Hematopoietic multipotent progenitor cell treated with erythropoietin and hydrocortisone succinate and interleukin-3 and kit ligand, for 17 days (in vitro differentiated cells): ENCODE measurements around the gene ANAPC13.

Experiments used
- DNase-seq: peaks from one replicate; pipeline ENCODE4 v3.0.0-alpha.2; 2015; ENCODE audit warnings: low spot score

ANAPC13 gene

DNA sequence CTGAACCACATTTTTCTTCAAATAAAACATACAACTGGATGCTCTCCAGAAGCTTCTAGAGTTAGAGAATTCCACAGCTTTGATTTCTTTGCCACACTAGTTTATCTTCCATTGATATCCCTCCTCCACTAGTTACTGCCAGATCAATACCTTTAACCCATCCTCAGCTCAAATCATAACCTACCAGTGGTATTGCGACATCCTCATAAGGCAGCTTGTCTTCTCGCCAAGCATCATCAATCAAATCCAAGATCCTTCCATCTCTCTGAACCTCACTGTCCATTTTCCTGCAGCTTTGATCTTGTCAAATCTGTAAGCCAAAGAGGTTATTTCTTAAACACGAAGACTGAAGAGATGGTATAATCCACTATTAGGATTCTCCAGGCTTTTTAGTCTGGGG lies 3.2 kb downstream of the ANAPC13 start:
- DNase-seq, result no peak

DNA sequence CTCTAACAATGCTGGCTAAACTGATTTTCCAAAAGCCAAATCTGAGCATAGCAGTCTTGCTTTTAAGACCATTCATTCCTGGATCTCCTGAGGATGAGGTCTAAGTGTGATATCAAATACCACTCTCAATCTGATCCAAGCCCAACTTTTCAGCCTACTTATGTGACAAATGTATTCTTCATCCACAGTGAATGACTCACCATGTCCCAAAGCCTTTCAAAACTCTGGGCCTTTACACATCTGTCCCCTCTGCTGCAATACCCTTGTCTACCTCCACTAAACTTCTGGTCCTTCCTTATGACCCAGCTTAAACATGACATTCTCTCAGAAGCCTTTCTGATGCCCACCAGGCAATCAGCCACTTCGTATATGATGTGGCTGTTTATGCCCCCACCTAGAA lies 4.6 kb downstream of the ANAPC13 start:
- no peak for DNase-seq

DNA sequence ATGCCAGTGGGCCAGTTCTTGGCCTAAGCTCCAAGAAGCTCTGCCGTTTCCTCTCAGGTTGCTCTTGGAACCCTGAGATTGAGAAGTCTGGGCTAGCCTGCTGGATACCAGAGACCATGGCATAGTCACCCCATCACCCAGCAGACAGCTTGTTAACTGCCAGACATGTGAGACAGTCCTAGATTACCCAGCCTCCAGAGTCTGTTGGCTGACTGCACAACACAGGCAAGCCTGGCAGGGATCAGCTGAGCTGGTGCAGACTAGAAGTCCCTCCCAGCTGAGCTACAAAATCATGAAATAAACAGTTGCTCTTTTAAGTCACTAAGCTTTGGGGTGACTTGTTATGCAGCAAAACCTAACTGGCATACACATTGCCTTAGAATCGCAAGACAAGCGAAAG lies 5.2 kb downstream of the ANAPC13 start:
- DNase-seq, result no peak

DNA sequence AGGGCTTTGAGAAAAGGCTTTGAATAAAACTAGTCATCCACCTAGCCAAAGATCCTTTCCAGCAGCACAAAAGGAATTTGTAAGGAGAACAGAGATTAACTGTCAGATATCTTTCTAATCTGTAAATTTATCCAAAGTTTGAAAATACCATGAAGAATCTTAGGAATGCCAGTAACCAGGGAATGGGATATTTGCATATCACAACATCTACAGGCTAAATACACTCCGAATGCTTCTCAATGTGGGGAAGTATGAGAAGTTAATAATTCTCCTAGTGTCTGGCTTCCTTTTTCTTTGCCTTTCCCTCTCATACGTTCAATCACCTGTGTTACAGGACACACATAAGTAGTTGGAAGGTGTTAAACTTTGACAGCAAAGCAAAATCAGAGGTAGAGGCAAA lies 7.8 kb downstream of the ANAPC13 start:
- no peak for DNase-seq

DNA sequence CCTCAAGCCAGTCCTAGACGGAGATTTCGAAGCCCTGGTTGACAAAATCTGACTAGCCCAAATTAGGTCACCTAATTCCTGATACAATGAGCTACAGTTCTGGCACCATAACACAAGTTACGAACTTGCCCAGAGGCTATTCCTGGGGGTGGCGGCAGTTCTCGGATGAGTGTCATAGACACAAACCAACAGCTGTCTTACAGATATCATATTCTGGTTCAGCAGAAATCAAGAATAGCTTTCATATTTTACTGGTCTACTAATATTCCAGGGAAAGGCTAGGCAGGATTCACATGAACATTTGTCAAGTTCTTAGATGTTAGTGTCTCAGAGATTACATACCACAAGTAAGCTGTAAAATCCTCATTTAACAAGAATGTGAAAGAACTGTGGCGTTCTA lies 8.8 kb downstream of the ANAPC13 start:
- no peak for DNase-seq

DNA sequence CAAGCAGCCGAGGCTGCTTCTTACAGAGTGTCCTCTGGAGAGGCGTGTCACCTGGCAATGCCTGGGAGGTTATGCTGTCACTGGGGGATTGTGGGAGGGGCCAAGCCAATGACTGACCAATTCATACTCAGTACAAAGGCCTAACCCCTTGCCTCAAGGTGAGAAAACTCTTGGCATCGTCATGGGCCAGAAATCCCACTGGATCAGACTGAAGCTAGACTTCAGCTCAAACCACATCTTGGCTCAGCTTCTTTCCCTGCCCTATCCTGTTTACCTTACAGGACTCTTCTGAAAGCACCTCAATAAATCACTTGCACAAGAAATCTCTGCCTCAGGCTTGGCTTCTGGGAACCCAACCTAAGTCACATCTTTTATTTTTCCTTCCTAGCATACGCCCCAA lies 9.5 kb downstream of the ANAPC13 start:
- no peak for DNase-seq

DNA sequence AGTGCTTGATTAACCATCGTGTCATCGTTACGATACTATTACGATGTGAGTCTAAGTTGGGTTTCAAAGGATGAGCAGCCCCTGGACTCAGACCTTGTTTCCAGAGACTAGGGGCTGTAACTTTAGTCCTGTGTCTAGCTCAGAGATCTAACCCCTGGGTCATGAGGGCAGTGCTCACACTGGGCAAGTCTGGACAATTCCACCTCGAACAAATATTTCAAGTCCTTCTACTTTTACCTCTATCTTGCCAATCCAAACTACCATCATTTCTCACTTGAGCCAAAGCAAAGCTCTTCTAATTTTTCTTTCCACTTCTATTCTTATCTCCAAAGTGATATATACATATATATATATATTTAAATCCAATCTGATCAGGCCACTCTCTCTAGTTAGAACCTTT lies 10.8 kb downstream of the ANAPC13 start:
- DNase-seq, result no peak

DNA sequence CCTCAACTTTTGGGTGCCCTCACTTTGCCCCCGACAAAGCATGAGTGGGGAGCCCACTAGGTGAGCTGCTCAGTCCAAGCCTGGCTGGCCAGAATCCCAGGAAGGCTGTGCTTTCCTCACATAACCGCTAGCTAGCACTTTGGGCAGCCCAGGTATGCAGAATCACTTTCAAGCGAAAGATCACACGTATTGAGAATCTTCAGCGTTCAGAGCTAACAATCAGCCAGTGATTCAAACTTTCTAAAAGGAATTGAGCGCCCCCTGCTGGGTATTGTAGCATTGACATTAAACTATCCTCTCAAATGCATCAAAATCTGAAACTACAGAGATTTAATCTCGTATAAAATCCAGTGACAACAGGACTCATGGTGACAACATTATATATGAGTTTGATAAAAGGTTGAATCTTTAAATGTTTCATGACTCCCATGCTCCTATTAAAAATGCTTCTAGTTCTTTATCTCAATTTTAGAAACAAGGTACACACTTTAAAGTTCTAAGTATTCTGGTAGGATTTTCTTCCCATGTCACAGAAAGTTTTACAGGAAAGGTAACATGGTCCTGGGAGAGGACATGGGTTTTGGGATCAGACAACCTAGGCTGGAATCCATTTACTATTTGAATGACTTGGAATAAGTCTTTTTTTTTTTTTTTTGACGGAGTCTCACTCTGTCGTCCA lies 11.8 kb downstream of the ANAPC13 start:
- peak; percentile 82 for DNase-seq

DNA sequence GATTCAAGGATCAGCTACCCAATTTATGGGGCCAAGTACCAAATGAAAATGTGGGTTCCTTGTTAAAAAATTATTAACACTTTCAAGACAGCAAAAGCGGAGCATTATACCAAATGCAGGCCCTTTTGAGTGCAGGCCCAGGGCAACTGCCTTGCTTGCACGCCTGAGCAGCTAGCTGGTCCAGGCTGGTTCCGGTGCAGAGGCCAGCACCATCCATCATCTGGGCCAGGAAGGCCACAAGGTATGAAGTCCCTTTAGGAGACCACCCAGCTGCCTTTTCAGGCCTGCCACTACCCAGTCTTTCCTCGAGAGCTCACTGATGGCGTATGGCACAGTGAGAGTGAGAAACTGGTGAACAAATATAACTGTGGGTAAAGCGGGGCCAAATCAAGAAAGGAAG lies 13.0 kb downstream of the ANAPC13 start:
- no peak for DNase-seq

DNA sequence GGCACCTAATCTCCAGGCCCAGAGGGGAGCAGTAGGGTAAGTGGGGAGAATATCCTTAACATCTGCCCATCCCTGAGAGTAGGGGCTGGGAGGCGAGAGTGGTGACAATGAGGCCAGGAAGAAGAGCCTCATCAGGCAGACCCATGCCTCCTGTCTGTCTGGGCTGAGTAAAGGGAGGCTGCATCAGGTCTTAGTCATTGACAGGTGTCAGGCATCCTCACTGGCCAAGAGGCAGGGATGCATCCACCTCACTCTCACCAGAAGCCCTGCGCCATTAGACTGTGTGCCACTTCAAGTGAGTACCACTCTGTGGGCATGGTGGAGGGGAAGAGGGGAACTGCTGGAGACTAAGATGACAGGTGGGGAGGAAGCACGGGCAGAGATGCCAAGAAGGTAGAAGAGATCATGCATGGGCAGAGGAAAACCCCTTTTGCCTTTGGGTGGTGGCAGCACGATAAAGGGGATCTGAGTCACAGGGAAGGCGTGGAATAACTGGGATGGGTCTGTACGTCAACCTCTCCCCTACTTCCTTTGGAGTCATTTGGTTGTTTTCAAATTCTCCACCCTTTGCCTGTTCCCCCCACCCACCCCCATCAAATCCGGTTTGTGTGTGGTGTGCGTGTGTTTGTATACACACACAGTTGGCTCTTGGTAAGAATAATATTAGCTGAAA lies 14.1 kb downstream of the ANAPC13 start:
- DNase-seq, result no peak

DNA sequence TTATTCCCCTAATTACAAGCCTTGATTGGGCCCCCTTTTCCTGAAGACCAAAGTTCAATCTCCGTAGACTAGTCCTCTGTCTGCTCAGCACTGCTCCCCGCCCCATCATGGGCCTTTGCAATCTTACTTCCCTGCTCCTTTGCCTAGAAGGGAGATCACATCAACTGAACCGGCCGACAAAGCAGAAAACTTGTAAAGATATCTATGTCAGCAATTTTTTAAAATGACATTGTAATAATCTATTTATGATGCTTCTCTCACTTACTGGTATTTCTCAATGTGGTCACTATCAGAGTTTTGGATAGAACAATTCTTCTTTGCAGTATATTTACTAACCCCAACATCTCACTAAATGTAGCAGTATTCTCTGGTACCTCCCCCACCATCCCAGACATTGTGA lies 17.3 kb downstream of the ANAPC13 start:
- no peak for DNase-seq

DNA sequence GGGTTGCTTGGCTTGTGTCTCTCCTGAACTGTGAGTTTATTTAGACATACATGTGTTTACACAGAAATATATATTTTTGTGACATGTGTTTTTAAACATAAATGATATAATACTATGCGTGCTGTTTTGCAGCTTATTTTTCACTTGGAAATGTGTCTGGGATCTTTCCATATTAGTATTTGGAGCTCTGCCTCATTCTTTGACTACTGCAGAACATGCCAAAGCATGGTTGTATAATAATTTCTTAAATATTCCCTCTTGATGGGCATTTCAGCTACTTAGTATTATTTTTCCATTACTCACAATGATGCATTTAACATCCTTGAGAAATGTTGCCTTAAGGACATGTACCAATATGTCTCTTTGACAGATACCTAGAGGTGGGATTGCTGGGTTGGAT lies 19.5 kb downstream of the ANAPC13 start:
- no peak for DNase-seq

DNA sequence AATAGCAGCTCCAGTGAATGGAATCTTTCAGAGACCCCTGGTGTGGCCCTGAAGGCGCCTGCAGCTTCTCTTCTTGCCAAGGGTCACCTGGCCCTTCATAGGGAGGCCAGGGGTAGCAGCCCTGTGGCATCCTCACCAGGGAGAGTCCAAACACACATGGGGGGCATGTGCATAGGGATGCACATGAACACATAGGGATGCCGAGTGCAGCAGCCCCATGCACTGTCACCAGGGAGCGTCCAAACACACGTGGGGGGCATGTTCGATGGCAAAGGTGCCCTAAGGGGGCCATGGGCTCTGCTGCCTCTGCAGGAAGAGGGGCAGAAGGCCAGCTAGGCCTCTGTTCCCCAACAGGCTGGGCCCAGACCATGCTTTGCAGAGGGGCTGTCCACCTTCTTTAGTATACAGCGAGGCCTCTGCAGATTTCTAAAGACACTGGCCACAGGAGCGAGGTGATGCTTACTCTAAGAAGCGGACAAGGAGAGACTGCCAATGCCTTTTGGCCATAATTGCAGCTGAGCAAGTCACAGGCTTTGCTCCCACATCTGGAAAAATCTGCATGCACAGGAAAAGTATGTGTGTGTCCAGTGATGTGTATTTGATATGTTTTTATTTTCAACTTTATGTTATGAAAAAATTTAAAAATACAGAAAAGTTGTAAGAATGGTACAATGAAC lies 21.0 kb downstream of the ANAPC13 start:
- no peak for DNase-seq

DNA sequence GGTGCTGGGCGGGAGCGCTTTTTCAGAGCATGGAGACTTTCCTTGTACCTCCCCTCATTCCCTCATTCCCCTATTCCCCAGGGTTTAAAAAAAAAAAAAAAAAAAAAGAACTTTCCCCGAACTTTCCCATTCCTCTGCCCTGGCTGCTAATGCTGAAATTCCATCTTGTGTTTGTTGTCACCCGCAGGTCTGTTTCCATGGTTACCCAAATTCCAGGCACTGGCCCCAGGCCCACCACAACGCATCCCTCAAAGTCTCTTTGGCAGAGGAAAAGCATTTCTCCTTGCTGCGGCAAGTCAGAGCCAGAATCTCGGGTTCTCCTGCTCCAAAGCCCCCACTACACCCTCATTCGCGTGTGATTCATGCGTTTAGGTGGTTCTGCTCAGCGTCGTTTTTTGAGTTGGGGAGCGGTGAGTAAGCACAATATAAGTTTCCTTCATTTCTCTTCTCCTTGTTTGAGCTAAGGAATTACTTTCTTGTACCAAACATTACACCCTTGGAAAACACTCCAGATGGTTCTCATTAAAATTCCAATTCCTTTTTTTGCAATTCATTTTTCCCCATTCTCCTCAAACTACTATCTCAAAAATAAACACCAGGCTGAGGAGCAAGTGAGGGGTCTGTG lies 21.6 kb downstream of the ANAPC13 start:
- no peak for DNase-seq

DNA sequence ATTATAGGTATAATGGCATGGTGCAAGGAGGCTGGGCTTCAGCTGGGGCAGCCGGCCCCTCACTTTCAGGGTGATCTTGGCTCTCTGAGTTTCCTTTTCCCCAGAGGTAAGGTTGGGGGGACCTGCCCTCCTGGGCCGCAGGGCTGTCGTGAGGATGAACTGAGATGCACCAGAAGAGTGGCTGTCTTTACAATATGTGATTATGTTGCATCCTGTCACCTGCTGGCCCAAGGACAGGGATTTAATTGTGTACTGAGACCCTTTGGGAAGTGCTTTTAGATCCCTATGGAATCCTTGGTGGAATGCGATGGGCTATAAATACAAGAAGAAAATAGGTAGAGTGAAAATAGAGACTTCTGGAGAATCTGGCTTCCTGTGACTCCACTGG lies 22.1 kb downstream of the ANAPC13 start:
- no peak for DNase-seq

DNA sequence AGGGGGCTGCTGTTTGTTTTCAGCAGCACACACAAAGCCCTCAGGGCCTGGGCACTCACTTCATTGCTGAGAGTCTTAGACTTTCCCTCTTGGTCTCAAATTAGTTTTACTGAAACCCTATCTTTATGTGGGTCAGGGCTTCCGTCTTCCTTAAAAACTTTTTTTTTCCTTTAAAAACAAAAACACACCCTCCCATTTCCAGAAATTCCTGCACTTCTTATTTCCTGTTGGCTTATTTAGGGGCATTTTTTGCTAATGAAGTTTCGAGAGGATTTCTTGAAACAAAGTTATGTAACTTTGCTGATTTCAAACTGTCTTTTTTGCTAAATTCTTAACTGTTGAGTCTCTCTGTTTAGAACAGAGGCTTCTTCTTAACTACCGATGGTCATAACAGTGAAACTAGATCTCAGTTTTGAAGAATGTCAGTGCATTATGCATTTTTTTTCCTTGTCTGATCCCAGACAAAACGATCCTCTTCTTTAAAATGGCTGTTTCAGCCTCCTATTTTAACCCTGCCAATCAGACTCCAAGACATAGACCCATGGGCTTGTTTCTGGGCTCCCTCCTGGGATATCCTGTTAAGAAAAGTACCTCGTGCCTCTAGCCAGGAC lies 23.3 kb downstream of the ANAPC13 start:
- no peak for DNase-seq

DNA sequence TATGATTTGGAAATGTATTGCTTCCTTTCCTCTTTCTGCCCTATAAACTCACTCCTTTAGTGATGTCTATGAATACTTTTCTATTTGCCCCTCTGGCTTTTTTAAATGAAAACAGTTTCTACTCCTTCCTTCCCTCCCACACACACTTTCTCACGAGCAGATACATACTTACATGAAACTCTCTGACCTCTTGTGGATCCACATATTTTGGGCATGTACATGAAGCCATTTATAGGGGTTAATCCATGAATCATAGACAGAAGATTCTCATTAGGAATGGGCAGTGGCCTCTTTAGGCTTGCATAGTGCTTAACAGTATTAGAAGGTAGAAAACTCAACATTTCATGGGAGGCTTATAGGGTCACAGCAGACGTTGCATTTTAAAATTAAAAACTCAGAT lies 24.8 kb downstream of the ANAPC13 start:
- DNase-seq, result no peak

DNA sequence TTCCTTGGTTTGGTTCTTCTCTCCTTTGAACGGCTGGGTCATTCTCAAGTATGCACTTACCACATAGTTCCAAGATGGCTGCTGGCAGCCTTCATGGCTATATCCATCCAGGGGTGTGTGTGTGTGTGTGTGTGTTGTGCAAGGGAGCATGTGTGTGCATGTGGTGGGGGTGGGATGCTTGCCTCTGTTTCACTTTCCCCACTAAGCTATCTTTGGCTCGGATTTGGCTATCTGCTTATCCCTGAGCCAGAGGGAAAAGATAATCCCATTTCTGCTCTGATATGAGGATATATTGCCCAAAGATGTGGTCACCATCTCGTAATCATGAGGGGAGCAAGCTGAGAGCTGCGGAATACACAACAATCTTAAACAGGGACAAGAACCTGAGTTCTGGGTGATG lies 26.2 kb downstream of the ANAPC13 start:
- DNase-seq, result no peak

DNA sequence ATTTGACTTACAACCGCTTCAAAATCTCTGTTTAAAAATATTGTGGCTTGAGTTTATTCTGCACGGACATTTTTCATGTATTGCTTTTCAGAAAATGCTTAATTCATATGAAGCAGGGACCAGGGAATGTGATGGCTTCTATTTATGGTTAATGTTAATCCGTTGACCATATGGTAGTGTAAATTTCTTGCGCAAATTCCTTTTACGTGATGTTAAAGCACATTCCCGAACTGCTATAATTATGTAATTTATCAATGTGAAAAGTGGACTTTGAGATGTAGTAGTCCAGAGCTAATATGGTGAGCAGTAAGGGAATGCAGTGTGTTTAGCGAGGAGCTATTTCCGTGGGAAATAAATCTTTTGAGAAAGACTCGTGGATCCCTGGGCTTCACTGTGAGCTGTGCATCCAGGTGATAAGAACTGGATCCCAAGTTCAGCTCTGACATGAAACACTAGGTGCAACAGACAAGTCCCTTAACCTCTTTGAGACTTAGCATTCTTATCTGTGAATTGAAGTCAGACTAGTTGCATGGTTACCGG lies 27.3 kb downstream of the ANAPC13 start:
- no peak for DNase-seq

DNA sequence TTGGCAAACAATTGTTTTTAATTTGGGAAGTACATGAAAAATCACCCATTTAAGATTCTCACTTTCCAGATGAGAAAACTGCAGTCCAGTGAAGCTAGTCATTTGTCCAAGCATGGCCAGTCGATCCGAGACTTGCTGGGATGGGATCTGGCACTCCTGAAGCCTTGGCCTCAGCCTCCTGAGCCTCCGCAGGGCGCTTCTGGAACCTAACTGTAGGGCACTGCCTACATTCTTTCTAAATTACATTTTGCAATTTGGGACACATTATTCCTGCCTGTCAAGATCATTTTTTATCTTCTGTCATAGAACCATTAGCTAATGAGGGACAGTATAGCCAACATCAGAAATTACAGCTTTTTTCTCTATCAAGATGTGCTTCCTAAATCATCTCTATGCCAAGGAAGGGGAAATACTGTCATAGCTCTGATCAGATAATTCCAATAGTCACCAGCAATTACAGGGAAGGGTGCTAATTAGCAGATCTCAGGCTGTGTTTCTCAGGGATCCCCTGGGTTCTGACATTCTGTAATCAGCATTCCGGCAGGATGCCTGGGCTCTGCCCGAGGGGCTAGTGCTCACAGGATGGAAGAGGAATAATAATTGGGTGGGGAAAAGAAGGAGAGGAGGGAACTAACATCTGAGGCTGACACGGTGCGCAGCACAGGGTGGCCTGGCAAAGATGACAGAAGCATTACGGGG lies 28.3 kb downstream of the ANAPC13 start:
- no peak for DNase-seq

DNA sequence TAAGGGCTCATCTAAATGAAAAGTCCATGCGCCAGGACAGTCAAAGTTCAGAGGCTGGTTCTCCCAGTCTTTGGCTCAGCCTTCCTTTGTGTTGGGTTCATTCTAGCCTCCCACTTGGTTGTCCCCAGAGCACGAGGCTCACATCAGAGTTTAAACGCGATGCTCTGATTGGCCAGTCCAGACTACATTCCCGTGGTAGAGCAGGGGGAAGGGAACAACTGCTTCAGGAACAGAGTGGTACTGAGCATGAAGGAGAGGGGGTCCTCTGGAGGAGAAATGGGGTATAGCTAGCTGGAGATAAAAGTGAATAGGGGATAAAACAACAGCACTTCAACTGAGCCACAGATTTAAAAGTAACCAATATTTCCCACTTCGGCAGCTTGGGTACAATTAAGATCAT lies 32.2 kb downstream of the ANAPC13 start:
- no peak for DNase-seq

DNA sequence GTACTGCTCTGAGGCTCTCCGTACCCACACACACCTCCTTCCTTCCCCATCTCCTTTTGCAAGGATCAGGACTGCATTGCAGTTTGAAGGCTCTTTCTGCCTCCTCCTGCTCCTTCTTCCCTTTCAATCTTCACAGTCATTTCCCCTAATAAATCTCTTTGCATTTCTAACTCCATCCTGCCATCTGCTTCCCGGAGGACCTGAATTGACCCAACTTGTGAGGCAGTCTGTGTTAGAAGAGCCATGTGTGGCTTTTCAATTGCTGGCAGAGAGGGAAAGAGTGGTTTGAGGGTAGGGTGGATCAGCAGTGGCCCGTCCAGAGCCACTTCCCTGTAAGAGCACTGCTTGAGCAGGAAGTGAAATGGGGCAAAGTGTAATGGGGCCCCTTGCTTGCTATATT lies 35.8 kb downstream of the ANAPC13 start:
- no peak for DNase-seq
